Measurements from ENCODE around the gene SUGT1. TPM values are rescaled to one million over a fixed set of nuclear protein-coding genes. Genes with fewer than 3 reads are reported as not detected.
"Not testable (repeated sequence)": the region's sequence is repeated elsewhere in the genome, so short reads cannot be mapped to it uniquely, and the experiment has no call there.

The SUGT1 gene
- total RNA-seq, 1 experiment from 2014 or later: 43.2 TPM

DNA sequence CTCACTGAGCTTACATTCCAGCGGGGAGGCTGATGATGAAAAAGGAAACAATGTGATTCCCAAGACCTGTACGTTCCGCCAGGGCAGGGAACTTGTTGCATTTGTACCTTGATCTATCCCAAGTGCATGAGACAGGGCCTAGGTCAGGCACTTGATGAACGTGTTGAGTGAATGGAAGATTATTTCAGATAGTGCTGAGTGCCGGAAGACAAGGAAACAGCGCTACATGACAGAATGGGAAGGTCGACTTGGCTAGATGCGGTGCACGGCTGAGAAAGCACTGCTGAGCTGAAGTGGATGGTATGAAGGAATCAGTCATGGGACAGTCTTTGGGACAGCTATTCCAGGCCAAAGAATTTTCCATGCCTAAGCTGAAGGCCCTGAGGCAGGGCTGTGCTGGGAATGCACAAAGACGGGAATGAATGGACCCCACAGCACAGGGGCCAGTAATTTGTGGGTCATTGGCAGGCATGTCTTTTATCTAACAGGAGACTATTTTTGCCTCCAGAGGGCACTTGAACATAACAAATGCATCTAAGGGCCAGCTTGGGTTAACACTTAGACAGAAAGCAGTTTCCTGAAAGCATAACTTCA lies 43.5 kb upstream of the SUGT1 start:
- H3K36me3 ChIP-seq (ENCODE audit: control insufficient read depth, insufficient read depth, low read length); H3K4me1 ChIP-seq (ENCODE audit: control insufficient read depth, insufficient read depth, low read length); intact Hi-C loops (cut with micrococcal nuclease; ENCODE audit: unreplicated experiment); H3K27ac ChIP-seq (ENCODE audit: low read length); H3K9me3 ChIP-seq (ENCODE audit: control insufficient read depth, insufficient read depth, low read depth, low read length); H3K27me3 ChIP-seq (ENCODE audit: control insufficient read depth, insufficient read depth, low read length); POLR2A ChIA-PET; in situ Hi-C loops (cut with HindIII; ENCODE audit: low pct_unique_long_range_greater_than_20kb, low sequenced_read_pairs); BruUV-seq (replicated peaks); H3K4me3 ChIP-seq (ENCODE audit: low read depth in 2 of 2, low read length in 2 of 2): not testable (repeated sequence)
- TF ChIP-seq, protein P1, sequence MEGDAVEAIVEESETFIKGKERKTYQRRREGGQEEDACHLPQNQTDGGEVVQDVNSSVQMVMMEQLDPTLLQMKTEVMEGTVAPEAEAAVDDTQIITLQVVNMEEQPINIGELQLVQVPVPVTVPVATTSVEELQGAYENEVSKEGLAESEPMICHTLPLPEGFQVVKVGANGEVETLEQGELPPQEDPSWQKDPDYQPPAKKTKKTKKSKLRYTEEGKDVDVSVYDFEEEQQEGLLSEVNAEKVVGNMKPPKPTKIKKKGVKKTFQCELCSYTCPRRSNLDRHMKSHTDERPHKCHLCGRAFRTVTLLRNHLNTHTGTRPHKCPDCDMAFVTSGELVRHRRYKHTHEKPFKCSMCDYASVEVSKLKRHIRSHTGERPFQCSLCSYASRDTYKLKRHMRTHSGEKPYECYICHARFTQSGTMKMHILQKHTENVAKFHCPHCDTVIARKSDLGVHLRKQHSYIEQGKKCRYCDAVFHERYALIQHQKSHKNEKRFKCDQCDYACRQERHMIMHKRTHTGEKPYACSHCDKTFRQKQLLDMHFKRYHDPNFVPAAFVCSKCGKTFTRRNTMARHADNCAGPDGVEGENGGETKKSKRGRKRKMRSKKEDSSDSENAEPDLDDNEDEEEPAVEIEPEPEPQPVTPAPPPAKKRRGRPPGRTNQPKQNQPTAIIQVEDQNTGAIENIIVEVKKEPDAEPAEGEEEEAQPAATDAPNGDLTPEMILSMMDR (IDR thresholded peaks at IDR 0.05): peak; percentile 55
- DNase-seq (ENCODE audit: low read depth, low spot score): peak; percentile 10
- CTCF ChIA-PET: interaction anchor here (0.6 kb wide), 1 partner anchor 359 kb away, joined by 3 read pairs; no protein-coding TSS in a partner anchor
- ATAC-seq: peak; percentile 90

DNA sequence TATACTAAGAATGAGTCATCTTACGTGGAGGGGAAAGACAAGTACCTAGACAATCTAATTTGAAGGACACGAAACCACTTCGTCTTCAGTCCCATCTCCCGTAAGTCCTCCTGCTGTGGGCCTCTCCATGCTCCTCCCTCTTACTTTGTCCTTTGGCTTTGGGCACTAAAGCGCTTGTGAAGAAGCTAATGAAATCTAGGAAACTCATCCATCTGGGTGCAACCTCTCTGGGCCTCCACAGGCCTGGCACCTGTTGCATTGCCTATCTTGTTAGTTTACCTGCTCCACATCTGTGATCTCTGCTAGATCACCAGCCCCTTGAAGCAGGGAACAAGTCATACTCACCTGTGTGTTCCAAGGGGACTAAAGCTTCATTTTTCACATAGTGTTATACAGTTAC lies 42.5 kb upstream of the SUGT1 start:
- CTCF ChIA-PET; H3K36me3 ChIP-seq (ENCODE audit: control insufficient read depth, insufficient read depth, low read length); H3K4me3 ChIP-seq (ENCODE audit: low read depth in 2 of 2, low read length in 2 of 2); H3K27ac ChIP-seq (ENCODE audit: low read length); H3K4me1 ChIP-seq (ENCODE audit: control insufficient read depth, insufficient read depth, low read length); H3K9me3 ChIP-seq (ENCODE audit: control insufficient read depth, insufficient read depth, low read depth, low read length); POLR2A ChIA-PET; ATAC-seq; intact Hi-C loops (cut with micrococcal nuclease; ENCODE audit: unreplicated experiment); DNase-seq (ENCODE audit: low read depth, low spot score); BruUV-seq (replicated peaks); in situ Hi-C loops (cut with HindIII; ENCODE audit: low pct_unique_long_range_greater_than_20kb, low sequenced_read_pairs); H3K27me3 ChIP-seq (ENCODE audit: control insufficient read depth, insufficient read depth, low read length): not testable (repeated sequence)

DNA sequence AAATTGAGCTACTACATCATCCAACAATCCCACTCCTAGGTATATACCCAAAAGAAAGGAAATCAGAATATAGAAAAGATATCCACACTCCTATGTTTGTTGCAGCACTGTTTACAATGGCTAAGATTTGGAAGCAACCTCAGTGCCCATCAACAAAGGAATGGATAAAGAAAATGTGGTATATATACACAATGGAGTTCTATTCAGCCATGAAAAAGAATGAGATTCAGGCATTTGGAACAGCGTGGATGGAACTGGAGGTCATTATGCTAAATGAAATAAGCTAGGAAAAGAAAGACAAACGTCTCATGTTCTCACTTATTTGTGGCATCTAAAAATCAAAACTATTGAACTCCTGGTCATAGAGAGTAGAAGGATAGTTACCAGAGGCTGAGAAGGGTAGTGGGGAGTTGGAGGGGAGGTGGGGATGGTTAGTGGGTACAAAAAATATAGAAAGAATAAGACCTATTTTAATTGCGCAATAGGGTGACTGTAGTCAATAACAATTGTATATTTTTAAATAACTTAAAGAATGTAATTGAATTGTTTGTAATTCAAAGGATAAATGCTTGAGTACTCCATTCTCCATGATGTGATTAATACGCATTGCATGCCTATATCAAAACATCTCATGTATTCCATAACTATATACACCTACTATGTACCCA lies 37.4 kb upstream of the SUGT1 start:
- Histone ChIP-seq H3K4me3 (ENCODE audit: low read depth in 2 of 2, low read length in 2 of 2) (no peak overlapping the region), H3K9me3 (ENCODE audit: control insufficient read depth, insufficient read depth, low read depth, low read length) (no peaks in the 10 kb centered on the region), H3K27ac (ENCODE audit: low read length) (no peak overlapping the region), H3K27me3 (ENCODE audit: control insufficient read depth, insufficient read depth, low read length) (no peaks in the 10 kb centered on the region), H3K4me1 (ENCODE audit: control insufficient read depth, insufficient read depth, low read length) (no peaks in the 10 kb centered on the region), H3K36me3 (ENCODE audit: control insufficient read depth, insufficient read depth, low read length) (peaks cover 4% of the 10 kb centered on the region; the same call in 1 of the 2 replicates)
- TF ChIP-seq, protein P1 (IDR thresholded peaks at IDR 0.05): no peak
- TF ChIP-seq, protein P2, sequence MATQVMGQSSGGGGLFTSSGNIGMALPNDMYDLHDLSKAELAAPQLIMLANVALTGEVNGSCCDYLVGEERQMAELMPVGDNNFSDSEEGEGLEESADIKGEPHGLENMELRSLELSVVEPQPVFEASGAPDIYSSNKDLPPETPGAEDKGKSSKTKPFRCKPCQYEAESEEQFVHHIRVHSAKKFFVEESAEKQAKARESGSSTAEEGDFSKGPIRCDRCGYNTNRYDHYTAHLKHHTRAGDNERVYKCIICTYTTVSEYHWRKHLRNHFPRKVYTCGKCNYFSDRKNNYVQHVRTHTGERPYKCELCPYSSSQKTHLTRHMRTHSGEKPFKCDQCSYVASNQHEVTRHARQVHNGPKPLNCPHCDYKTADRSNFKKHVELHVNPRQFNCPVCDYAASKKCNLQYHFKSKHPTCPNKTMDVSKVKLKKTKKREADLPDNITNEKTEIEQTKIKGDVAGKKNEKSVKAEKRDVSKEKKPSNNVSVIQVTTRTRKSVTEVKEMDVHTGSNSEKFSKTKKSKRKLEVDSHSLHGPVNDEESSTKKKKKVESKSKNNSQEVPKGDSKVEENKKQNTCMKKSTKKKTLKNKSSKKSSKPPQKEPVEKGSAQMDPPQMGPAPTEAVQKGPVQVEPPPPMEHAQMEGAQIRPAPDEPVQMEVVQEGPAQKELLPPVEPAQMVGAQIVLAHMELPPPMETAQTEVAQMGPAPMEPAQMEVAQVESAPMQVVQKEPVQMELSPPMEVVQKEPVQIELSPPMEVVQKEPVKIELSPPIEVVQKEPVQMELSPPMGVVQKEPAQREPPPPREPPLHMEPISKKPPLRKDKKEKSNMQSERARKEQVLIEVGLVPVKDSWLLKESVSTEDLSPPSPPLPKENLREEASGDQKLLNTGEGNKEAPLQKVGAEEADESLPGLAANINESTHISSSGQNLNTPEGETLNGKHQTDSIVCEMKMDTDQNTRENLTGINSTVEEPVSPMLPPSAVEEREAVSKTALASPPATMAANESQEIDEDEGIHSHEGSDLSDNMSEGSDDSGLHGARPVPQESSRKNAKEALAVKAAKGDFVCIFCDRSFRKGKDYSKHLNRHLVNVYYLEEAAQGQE (IDR thresholded peaks at IDR 0.05; ENCODE audit: insufficient read depth in 1 of 2, low read depth in 2 of 2, low read length in 1 of 2): no peak
- no peak for TF ChIP-seq SIN3A (IDR thresholded peaks at IDR 0.05; ENCODE audit: borderline replicate concordance, insufficient read depth, low read depth, low read length)
- TF ChIP-seq POLR2AphosphoS5 (IDR thresholded peaks at IDR 0.05; ENCODE audit: low read depth, low read length): no peak
- no peak for TF ChIP-seq TCF7L2 (IDR thresholded peaks at IDR 0.05; ENCODE audit: low read depth, low read length)
- DNase-seq (ENCODE audit: low read depth, low spot score) (no peak), ATAC-seq (no peak)
- ChIA-PET POLR2A (no interaction called here), CTCF (no interaction called here)
- intact Hi-C loops (cut with micrococcal nuclease; ENCODE audit: unreplicated experiment) (no loop called here), in situ Hi-C loops (cut with HindIII; ENCODE audit: low pct_unique_long_range_greater_than_20kb, low sequenced_read_pairs) (no loop called here)
- no TSS peak for BruUV-seq (replicated peaks)
